ENCODE measurements around the gene VSTM2L. TPM values are rescaled to one million over a fixed set of nuclear protein-coding genes. Genes with fewer than 3 reads are reported as not detected.

Gene VSTM2L
- total and polyA plus RNA-seq, 2 donors = 2.7 to 4.4 TPM

GRCh38 chr20:37943501-37944455, 40.9 kb downstream of the VSTM2L start:
- Histone ChIP-seq H3K9me3 (ENCODE audit: control insufficient read depth in 2 of 2, insufficient read depth in 1 of 2, low read length in 1 of 2) (no peaks in the 10 kb centered on the region), H3K27me3 (ENCODE audit: control insufficient read depth in 2 of 2, insufficient read depth in 1 of 2, low read length in 1 of 2) (no peaks in the 10 kb centered on the region), H3K4me1 (ENCODE audit: control insufficient read depth in 2 of 2, insufficient read depth in 2 of 2, low read length in 2 of 2) (no peaks in the 10 kb centered on the region), H3K27ac (ENCODE audit: low read depth in 1 of 2, low read length in 1 of 2) (no peak overlapping the region), H3K36me3 (ENCODE audit: control insufficient read depth in 2 of 2, insufficient read depth in 2 of 2, low read length in 1 of 2) (no peaks in the 10 kb centered on the region), H3K4me3 (ENCODE audit: low read length in 2 of 2) (no peak overlapping the region)
- WGBS = 95% methylated on average over 47 of the region's 47 CpGs
- DNase-seq (ENCODE audit: low read depth in 6 of 9, low spot score in 9 of 9) = no peak

GRCh38 chr20:37944456-37944981, 41.6 kb downstream of the VSTM2L start:
- 93% methylated on average over 11 of the region's 11 CpGs for WGBS
- Histone ChIP-seq H3K4me3 (ENCODE audit: low read length in 2 of 2) (no peak overlapping the region), H3K9me3 (ENCODE audit: control insufficient read depth in 2 of 2, insufficient read depth in 1 of 2, low read length in 1 of 2) (no peaks in the 10 kb centered on the region), H3K27ac (ENCODE audit: low read depth in 1 of 2, low read length in 1 of 2) (no peak overlapping the region), H3K27me3 (ENCODE audit: control insufficient read depth in 2 of 2, insufficient read depth in 1 of 2, low read length in 1 of 2) (no peaks in the 10 kb centered on the region), H3K4me1 (ENCODE audit: control insufficient read depth in 2 of 2, insufficient read depth in 2 of 2, low read length in 2 of 2) (no peaks in the 10 kb centered on the region), H3K36me3 (ENCODE audit: control insufficient read depth in 2 of 2, insufficient read depth in 2 of 2, low read length in 1 of 2) (no peaks in the 10 kb centered on the region)
- DNase-seq (ENCODE audit: low read depth in 6 of 9, low spot score in 9 of 9) = no peak

GRCh38 chr20:37945091-37945547, 42.2 kb downstream of the VSTM2L start:
- H3K4me3 ChIP-seq (ENCODE audit: low read length in 2 of 2) = no peak overlapping the region
- H3K27ac ChIP-seq (ENCODE audit: low read depth in 1 of 2, low read length in 1 of 2) = no peak overlapping the region
- DNase-seq (ENCODE audit: low read depth in 6 of 9, low spot score in 9 of 9) = no peak
- no peaks in the 10 kb centered on the region for H3K9me3 ChIP-seq (ENCODE audit: control insufficient read depth in 2 of 2, insufficient read depth in 1 of 2, low read length in 1 of 2)
- no peaks in the 10 kb centered on the region for H3K36me3 ChIP-seq (ENCODE audit: control insufficient read depth in 2 of 2, insufficient read depth in 2 of 2, low read length in 1 of 2)
- no peaks in the 10 kb centered on the region for H3K4me1 ChIP-seq (ENCODE audit: control insufficient read depth in 2 of 2, insufficient read depth in 2 of 2, low read length in 2 of 2)
- no peaks in the 10 kb centered on the region for H3K27me3 ChIP-seq (ENCODE audit: control insufficient read depth in 2 of 2, insufficient read depth in 1 of 2, low read length in 1 of 2)
- 86% methylated on average over 11 of the region's 11 CpGs for WGBS

- WGBS = 95% methylated on average over 5 of the region's 5 CpGs
- DNase-seq (ENCODE audit: low read depth in 6 of 9, low spot score in 9 of 9) = no peak
- H3K4me1 ChIP-seq (ENCODE audit: control insufficient read depth in 2 of 2, insufficient read depth in 2 of 2, low read length in 2 of 2) = no peaks in the 10 kb centered on the region
- H3K27ac ChIP-seq (ENCODE audit: low read depth in 1 of 2, low read length in 1 of 2) = no peak overlapping the region
- no peak overlapping the region for H3K4me3 ChIP-seq (ENCODE audit: low read length in 2 of 2)
- H3K27me3 ChIP-seq (ENCODE audit: control insufficient read depth in 2 of 2, insufficient read depth in 1 of 2, low read length in 1 of 2) = no peaks in the 10 kb centered on the region
- H3K36me3 ChIP-seq (ENCODE audit: control insufficient read depth in 2 of 2, insufficient read depth in 2 of 2, low read length in 1 of 2) = no peaks in the 10 kb centered on the region
- H3K9me3 ChIP-seq (ENCODE audit: control insufficient read depth in 2 of 2, insufficient read depth in 1 of 2, low read length in 1 of 2) = peaks cover 0 to under 1% of the 10 kb centered on the region in 2 donors
Observed at GRCh38 chr20:37946946-37947345, 44.0 kb downstream of the VSTM2L start.

GRCh38 chr20:37947943-37948342, 45.0 kb downstream of the VSTM2L start:
- DNase-seq (ENCODE audit: low read depth in 6 of 9, low spot score in 9 of 9) = no peak
- H3K4me3 ChIP-seq (ENCODE audit: low read length in 2 of 2) = no peak overlapping the region

DNA sequence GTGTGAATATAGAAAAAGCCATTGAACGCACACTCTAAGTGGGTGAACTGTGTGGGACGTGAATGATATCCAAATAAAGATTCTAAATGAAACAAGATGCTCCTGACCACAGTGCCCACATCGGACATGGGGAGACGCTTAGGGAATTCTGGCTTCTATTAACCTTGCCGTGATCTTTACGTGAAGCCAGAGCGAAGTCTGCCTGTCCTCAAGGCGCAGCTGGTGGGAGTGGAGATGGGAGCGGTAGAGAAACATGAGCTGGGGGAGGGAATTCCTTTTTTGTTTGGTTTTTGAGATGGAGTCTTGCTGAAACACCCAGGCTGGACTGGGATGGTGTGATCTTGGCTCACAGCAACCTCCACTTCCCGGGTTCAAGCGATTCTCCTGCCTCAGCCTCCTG, 46.0 kb downstream of the VSTM2L start:
- no peak for DNase-seq (ENCODE audit: low read depth in 6 of 9, low spot score in 9 of 9)

More at GRCh38 chr20:37947943-37948342, 45.0 kb downstream of the VSTM2L start:
- no peaks in the 10 kb centered on the region for H3K4me1 ChIP-seq (ENCODE audit: control insufficient read depth in 2 of 2, insufficient read depth in 2 of 2, low read length in 2 of 2)
- no peaks in the 10 kb centered on the region for H3K27me3 ChIP-seq (ENCODE audit: control insufficient read depth in 2 of 2, insufficient read depth in 1 of 2, low read length in 1 of 2)
- WGBS = 94% methylated on average over 6 of the region's 6 CpGs
- H3K9me3 ChIP-seq (ENCODE audit: control insufficient read depth in 2 of 2, insufficient read depth in 1 of 2, low read length in 1 of 2) = peaks cover 0 to 2% of the 10 kb centered on the region in 2 donors
- no peak overlapping the region for H3K27ac ChIP-seq (ENCODE audit: low read depth in 1 of 2, low read length in 1 of 2)
- no peaks in the 10 kb centered on the region for H3K36me3 ChIP-seq (ENCODE audit: control insufficient read depth in 2 of 2, insufficient read depth in 2 of 2, low read length in 1 of 2)

GRCh38 chr20:37954190-37954589, 51.3 kb downstream of the VSTM2L start:
- DNase-seq (ENCODE audit: low read depth in 6 of 9, low spot score in 9 of 9) = no peak
- no peaks in the 10 kb centered on the region for H3K4me1 ChIP-seq (ENCODE audit: control insufficient read depth in 2 of 2, insufficient read depth in 2 of 2, low read length in 2 of 2)
- peaks cover 0 to 4% of the 10 kb centered on the region in 2 donors for H3K27me3 ChIP-seq (ENCODE audit: control insufficient read depth in 2 of 2, insufficient read depth in 1 of 2, low read length in 1 of 2)
- H3K9me3 ChIP-seq (ENCODE audit: control insufficient read depth in 2 of 2, insufficient read depth in 1 of 2, low read length in 1 of 2) = peaks cover 0 to 2% of the 10 kb centered on the region in 2 donors
- no peaks in the 10 kb centered on the region for H3K36me3 ChIP-seq (ENCODE audit: control insufficient read depth in 2 of 2, insufficient read depth in 2 of 2, low read length in 1 of 2)
- WGBS = 94% methylated on average over 5 of the region's 5 CpGs
- H3K27ac ChIP-seq (ENCODE audit: low read depth in 1 of 2, low read length in 1 of 2) = no peak overlapping the region
- H3K4me3 ChIP-seq (ENCODE audit: low read length in 2 of 2) = no peak overlapping the region

More for the DNA sequence above, 46.0 kb downstream of the VSTM2L start:
- 92% methylated on average over 11 of the region's 11 CpGs for WGBS
- Histone ChIP-seq H3K4me1 (ENCODE audit: control insufficient read depth in 2 of 2, insufficient read depth in 2 of 2, low read length in 2 of 2) (no peaks in the 10 kb centered on the region), H3K4me3 (ENCODE audit: low read length in 2 of 2) (no peak overlapping the region), H3K36me3 (ENCODE audit: control insufficient read depth in 2 of 2, insufficient read depth in 2 of 2, low read length in 1 of 2) (no peaks in the 10 kb centered on the region), H3K9me3 (ENCODE audit: control insufficient read depth in 2 of 2, insufficient read depth in 1 of 2, low read length in 1 of 2) (peaks cover 0 to 2% of the 10 kb centered on the region in 2 donors), H3K27me3 (ENCODE audit: control insufficient read depth in 2 of 2, insufficient read depth in 1 of 2, low read length in 1 of 2) (no peaks in the 10 kb centered on the region), H3K27ac (ENCODE audit: low read depth in 1 of 2, low read length in 1 of 2) (no peak overlapping the region)

DNA sequence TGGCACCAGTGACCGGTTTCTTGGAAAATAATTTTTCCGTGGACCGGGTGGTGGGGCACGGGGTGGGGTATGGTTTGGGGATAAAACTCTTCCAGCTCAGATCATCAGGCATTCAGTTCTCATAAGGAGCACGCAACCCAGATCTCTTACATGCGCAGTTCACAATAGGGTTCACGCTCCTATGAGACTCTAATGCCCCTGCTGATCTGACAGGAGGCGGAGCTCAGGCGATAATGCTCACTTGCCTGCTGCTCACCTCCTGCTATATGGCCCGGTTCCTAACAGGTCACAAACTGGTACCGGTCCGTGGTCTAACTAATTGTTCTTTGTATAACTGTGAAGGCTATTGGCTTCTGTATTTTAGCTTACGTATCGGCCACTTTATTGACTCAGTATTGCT, 51.7 kb downstream of the VSTM2L start:
- WGBS = 87% methylated on average over 14 of the region's 14 CpGs
- H3K27ac ChIP-seq (ENCODE audit: low read depth in 1 of 2, low read length in 1 of 2) = no peak overlapping the region
- H3K27me3 ChIP-seq (ENCODE audit: control insufficient read depth in 2 of 2, insufficient read depth in 1 of 2, low read length in 1 of 2) = peaks cover 0 to 4% of the 10 kb centered on the region in 2 donors
- no peak overlapping the region for H3K4me3 ChIP-seq (ENCODE audit: low read length in 2 of 2)
- H3K4me1 ChIP-seq (ENCODE audit: control insufficient read depth in 2 of 2, insufficient read depth in 2 of 2, low read length in 2 of 2) = no peaks in the 10 kb centered on the region
- DNase-seq (ENCODE audit: low read depth in 6 of 9, low spot score in 9 of 9) = no peak
- H3K36me3 ChIP-seq (ENCODE audit: control insufficient read depth in 2 of 2, insufficient read depth in 2 of 2, low read length in 1 of 2) = no peaks in the 10 kb centered on the region
- H3K9me3 ChIP-seq (ENCODE audit: control insufficient read depth in 2 of 2, insufficient read depth in 1 of 2, low read length in 1 of 2) = peaks cover 0 to 2% of the 10 kb centered on the region in 2 donors

DNA sequence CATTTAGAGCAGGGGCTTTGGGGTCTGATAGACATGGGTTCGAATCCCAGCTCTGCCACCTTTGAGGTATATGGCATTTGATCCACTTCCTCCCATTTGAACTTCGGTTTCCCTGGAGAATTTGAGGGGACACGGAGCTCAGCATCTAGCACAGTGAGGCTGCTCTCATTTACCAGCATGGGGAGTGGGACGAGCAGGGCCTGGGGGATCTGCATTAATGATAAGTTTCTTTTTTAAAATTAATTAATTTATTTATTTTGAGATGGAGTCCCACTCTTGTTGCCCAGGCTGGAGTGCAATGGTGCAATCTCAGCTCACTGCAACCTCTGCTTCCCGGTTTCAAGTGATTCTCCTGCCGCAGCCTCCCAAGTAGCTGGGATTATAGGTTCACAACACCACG, 52.6 kb downstream of the VSTM2L start:
- Histone ChIP-seq H3K4me3 (ENCODE audit: low read length in 2 of 2) (no peak overlapping the region), H3K9me3 (ENCODE audit: control insufficient read depth in 2 of 2, insufficient read depth in 1 of 2, low read length in 1 of 2) (peaks cover 0 to 2% of the 10 kb centered on the region in 2 donors), H3K27ac (ENCODE audit: low read depth in 1 of 2, low read length in 1 of 2) (no peak overlapping the region), H3K4me1 (ENCODE audit: control insufficient read depth in 2 of 2, insufficient read depth in 2 of 2, low read length in 2 of 2) (no peaks in the 10 kb centered on the region), H3K36me3 (ENCODE audit: control insufficient read depth in 2 of 2, insufficient read depth in 2 of 2, low read length in 1 of 2) (no peaks in the 10 kb centered on the region), H3K27me3 (ENCODE audit: control insufficient read depth in 2 of 2, insufficient read depth in 1 of 2, low read length in 1 of 2) (peaks cover 0 to 4% of the 10 kb centered on the region in 2 donors)
- DNase-seq (ENCODE audit: low read depth in 6 of 9, low spot score in 9 of 9) = no peak
- WGBS = 95% methylated on average over 7 of the region's 7 CpGs
